Fibroblast of skin of abdomen (primary cell): ENCODE data around the gene ARHGEF5.
"Not testable (repeated sequence)": the region's sequence is repeated elsewhere in the genome, so short reads cannot be mapped to it uniquely, and the experiment has no call there.

ENCODE experiments used
- DNase-seq: peaks from one replicate; pipeline ENCODE4 v3.0.0-alpha.2; 2013

The ARHGEF5 gene

GRCh38 chr7:144384555-144385245, 29.5 kb downstream of the ARHGEF5 start:
- DNase-seq = peak; percentile 71

- DNase-seq = peak; percentile 88
Measured at GRCh38 chr7:144386741-144387140, 31.5 kb downstream of the ARHGEF5 start.

DNA sequence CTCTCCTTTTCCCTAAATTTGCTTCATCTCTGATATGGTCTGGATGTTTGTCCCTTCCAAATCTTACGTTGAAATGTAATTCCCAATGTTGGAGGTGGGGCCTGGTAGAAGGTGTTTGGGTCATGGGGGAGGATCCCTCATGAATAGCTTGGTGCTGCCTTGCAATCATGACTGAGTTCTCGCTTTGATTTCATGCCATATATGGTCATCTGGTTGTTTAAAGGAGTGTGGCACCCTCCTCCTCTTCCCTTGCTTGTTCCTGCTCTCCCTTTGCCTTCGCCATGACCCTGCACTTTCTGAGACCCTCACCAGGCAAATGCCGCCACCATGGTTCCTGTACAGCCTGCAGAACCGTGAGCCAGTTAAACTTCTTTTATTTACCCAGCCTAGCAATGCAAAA, 33.7 kb downstream of the ARHGEF5 start:
- peak; percentile 24 for DNase-seq

- DNase-seq = no peak
Measured at GRCh38 chr7:144390481-144390880, 35.3 kb downstream of the ARHGEF5 start.

- no peak for DNase-seq
Measured at GRCh38 chr7:144391014-144391413, 35.8 kb downstream of the ARHGEF5 start.

- peak; percentile 57 for DNase-seq
Measured at GRCh38 chr7:144391823-144392255, 36.6 kb downstream of the ARHGEF5 start.

GRCh38 chr7:144397086-144397485, 41.9 kb downstream of the ARHGEF5 start:
- no peak for DNase-seq

GRCh38 chr7:144398291-144398690, 43.1 kb downstream of the ARHGEF5 start:
- no peak for DNase-seq

DNA sequence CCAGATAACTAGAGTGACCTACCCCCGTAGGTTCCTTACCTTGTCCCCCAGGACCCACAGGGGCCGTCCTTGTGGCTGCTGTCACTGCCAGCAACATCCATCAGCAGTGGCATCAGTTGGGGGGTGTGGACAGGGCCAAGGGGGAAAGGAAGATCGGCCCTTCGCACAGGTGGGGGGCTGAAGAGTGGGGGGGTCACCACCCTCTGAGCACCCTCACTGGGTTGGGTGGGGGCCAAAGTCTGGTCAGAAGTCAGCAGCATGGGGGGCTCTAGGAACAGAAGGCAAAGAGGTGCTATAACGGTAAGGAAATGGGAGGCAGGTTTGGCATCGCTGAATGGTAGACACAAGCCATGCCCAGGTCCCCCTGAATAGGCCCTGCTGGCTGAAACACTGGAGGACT, 43.7 kb downstream of the ARHGEF5 start:
- DNase-seq = no peak

DNA sequence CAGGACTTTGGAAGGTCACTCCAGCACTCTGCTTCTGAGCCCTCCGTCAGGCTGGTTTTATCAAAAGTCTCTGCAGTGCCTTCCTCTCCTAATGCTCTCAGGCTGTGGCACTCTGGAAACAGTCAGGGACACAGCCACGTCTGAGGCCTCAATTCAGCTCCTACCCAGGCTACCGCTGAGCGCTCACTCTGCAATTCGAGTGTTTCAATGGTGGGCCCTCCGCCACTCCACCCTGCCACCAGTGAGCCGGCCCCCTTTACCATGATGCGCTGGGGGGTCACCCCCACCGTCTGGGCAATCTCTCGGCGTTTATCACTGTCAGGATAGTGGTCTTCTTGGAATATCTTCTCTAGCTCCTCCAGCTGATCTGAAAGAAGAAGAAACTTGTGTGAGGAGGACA, 44.7 kb downstream of the ARHGEF5 start:
- no peak for DNase-seq

GRCh38 chr7:144401490-144401889, 46.3 kb downstream of the ARHGEF5 start:
- DNase-seq = no peak

GRCh38 chr7:144403102-144403501, 47.9 kb downstream of the ARHGEF5 start:
- DNase-seq = no peak

GRCh38 chr7:144403649-144404061, 48.5 kb downstream of the ARHGEF5 start, which contains the start of gene NOBOX:
Gene NOBOX (minus strand): TSS chr7:144403693.
- DNase-seq = no peak

- no peak for DNase-seq
Measured at GRCh38 chr7:144404946-144405345, 49.7 kb downstream of the ARHGEF5 start.

DNA sequence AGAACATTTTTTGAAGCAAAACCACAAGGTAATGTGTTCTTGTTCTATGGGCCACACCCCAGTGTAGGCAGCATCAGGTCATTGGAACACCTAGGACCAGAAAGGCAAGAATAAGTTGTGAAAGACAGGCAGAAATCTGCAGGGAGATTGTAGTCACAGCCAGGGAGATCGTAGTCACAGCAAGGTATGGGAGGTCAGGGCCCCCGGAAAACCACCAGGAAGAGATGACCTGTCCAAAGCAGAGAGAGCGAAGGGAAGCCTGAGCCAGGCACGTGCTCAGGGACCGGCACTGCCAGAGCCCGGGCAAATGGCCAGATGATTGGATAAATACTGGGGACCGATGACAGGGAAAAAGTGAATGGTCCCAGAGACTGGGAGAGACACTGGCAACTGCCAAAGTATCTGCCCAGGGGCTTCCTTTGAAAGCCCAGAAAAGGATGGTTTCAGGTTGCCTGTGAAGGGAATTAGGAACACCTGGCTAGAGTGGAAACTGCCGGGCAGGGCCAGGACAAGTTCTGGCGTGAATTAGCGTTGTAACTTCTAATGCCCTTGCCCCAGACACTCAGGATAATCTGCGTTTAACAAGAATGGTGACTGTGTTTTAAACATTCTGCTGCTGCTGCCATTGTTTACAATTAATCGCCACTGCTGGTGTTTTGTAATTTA, 52.2 kb downstream of the ARHGEF5 start:
- DNase-seq = no peak

- no peak for DNase-seq
Measured at GRCh38 chr7:144408121-144408520, 52.9 kb downstream of the ARHGEF5 start.

- DNase-seq = no peak
Measured at GRCh38 chr7:144410441-144410840, 55.2 kb downstream of the ARHGEF5 start.

DNA sequence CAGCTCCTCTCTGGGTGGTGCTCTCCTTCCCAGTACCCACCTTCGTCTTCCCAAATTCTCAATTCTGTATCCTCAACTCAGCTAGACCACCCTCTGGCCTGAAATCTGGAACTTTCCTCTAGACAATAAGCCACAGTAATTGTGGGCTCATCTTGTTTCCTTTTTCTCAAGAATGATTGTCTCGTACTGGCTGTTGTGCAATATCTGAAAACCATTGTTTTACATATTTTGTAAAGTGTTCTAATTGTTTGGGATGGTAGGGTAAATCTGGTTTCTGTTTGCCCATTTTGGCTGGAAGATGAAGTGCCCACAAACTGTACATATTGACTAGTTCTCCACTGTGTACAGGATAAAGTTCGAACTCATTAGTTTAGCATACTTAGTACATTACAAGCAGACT, 59.6 kb downstream of the ARHGEF5 start:
- DNase-seq = no peak

DNA sequence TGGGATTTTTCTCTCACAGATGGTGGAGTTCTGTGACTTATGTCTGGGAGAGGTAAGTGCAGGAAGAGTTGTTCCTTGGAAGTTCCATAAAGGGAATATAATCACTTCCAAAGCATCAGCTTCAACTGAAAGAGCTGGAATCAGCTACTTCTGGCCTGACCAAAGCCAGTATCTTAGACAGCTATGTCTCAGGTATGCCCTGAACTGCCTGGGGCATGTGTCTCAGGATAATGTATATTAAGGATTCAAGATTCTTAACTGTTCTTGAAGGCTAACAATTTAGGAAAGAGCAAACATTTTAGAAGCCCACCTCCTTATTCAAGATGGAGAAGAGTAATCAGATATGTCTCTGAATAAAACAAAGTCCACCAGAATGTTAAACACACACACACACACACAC, 60.7 kb downstream of the ARHGEF5 start:
- no peak for DNase-seq

DNA sequence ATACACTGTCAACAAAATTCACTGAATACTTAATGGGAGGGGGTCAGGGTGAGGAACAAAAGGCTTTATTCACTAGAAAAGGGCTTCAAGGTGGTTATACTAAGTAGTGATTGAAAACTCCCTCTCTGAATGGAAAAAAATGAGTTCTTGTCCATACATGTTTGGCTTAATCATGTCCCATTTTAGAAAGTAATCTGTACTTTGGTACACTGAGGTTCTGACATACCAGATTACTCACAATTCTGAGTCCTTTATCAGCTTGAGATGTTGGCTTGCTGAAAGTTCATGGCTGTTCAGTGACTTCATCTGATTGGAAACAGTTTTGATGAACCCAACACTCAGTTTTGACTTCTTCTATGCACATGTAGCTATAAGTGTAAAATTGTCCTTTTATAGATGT, 61.1 kb downstream of the ARHGEF5 start:
- no peak for DNase-seq

DNA sequence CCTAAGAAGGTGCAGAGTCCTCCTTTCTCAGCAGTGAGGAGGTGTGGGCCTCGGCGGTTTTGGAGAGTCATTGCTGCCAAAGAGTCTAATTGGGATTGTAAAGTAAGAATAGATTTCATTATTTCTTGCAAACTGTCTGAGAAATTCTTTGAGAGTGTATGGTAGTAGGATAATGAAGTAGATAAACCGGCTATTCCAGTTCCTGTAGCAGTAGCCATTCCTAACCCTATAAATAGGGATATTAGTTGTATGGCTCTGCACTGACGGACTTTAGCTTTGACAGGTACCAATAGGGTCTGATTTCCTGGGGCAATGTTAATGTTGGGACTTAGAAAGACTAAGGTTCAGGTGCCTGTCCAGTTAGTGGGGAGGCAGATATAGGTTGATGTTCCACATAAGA, 63.7 kb downstream of the ARHGEF5 start:
- not testable (repeated sequence) for DNase-seq

GRCh38 chr7:144427539-144427938, 72.3 kb downstream of the ARHGEF5 start:
- not testable (repeated sequence) for DNase-seq

GRCh38 chr7:144428431-144428830, 73.2 kb downstream of the ARHGEF5 start:
- no peak for DNase-seq
